HepG2 (cell line): ENCODE data around the gene TH. TPM values are rescaled to one million over a fixed set of nuclear protein-coding genes. Genes with fewer than 3 reads are reported as not detected.

Experiments
- AKAP8 ChIP-seq: sonication (generic); formaldehyde crosslinking; IDR thresholded peaks from 2 replicates; pipeline ENCODE4 v1.5.1; 2020; ENCODE audit warnings: mild to moderate bottlenecking, missing genetic modification reagents
- CHD4 ChIP-seq: fragments of 200-600 bp; sonication (generic); IDR thresholded peaks from 2 replicates; pipeline ENCODE4 v1.7.0; 2017; ENCODE audit warnings: mild to moderate bottlenecking, low read length, borderline replicate concordance
- FIP1L1 ChIP-seq: fragments of 200-400 bp; formaldehyde crosslinking; IDR thresholded peaks from 2 replicates; pipeline ENCODE4 v1.6.1; 2018; ENCODE audit warnings: low read depth, mild to moderate bottlenecking, low read length, moderate library complexity, borderline replicate concordance; ENCODE audit not compliant: insufficient read depth
- IRF2 ChIP-seq: IDR thresholded peaks from 2 replicates; pipeline ENCODE4 v1.6.1; 2018; ENCODE audit warnings: missing genetic modification reagents, missing compliant biosample characterization
- KAT8 ChIP-seq: IDR thresholded peaks from 2 replicates; pipeline ENCODE4 v1.6.1; 2016; ENCODE audit warnings: missing genetic modification reagents, missing compliant biosample characterization
- KDM3A ChIP-seq: IDR thresholded peaks from 2 replicates; pipeline ENCODE4 v1.6.1; 2018; ENCODE audit warnings: low read depth, missing compliant biosample characterization
- MTA1 ChIP-seq: sonication (generic); formaldehyde crosslinking; IDR thresholded peaks from 2 replicates; pipeline ENCODE4 v1.4.0; 2020; ENCODE audit warnings: missing genetic modification reagents, mild to moderate bottlenecking, borderline replicate concordance
- MXD1 ChIP-seq: sonication (generic); formaldehyde crosslinking; IDR thresholded peaks from 2 replicates; pipeline ENCODE4 v1.4.0; 2020; ENCODE audit warnings: mild to moderate bottlenecking, missing genetic modification reagents
- NFAT5 ChIP-seq: sonication (generic); formaldehyde crosslinking; IDR thresholded peaks from 2 replicates; pipeline ENCODE4 v1.4.0; 2020; ENCODE audit warnings: missing genetic modification reagents
- NFATC3 ChIP-seq: sonication (generic); formaldehyde crosslinking; IDR thresholded peaks from 2 replicates; pipeline ENCODE4 v1.5.1; 2020; ENCODE audit warnings: mild to moderate bottlenecking, missing genetic modification reagents
- NFE2L2 ChIP-seq: fragments of 150-350 bp; IDR thresholded peaks from 2 replicates; pipeline ENCODE4 v1.6.1; 2014; ENCODE audit warnings: low read length
- RARG ChIP-seq: sonication (generic); formaldehyde crosslinking; IDR thresholded peaks from 2 replicates; pipeline ENCODE4 v1.4.0; 2020; ENCODE audit warnings: low read depth, mild to moderate bottlenecking, missing genetic modification reagents
- TAF1 ChIP-seq: sonication (generic); formaldehyde crosslinking; IDR thresholded peaks from 2 replicates; pipeline ENCODE4 v1.4.0; 2020; ENCODE audit warnings: missing genetic modification reagents
- U2AF1 ChIP-seq: fragments of 200-400 bp; formaldehyde crosslinking; optimal IDR thresholded peaks from 2 replicates; pipeline ENCODE3; 2017; ENCODE audit warnings: mild to moderate bottlenecking, low read depth, low read length
- ZKSCAN8 ChIP-seq: IDR thresholded peaks from 2 replicates; pipeline ENCODE4 v1.6.1; 2016; ENCODE audit warnings: borderline replicate concordance, missing genetic modification reagents, missing compliant biosample characterization
- ZNF101 ChIP-seq: sonication (generic); formaldehyde crosslinking; IDR thresholded peaks from 2 replicates; pipeline ENCODE4 v1.4.0; 2020; ENCODE audit warnings: mild to moderate bottlenecking, low read depth, missing genetic modification reagents, borderline replicate concordance
- ZNF20 ChIP-seq: sonication (generic); formaldehyde crosslinking; IDR thresholded peaks from 2 replicates; pipeline ENCODE4 v1.4.0; 2020; ENCODE audit warnings: mild to moderate bottlenecking, moderate library complexity, missing genetic modification reagents
- ZNF253 ChIP-seq: sonication (generic); formaldehyde crosslinking; IDR thresholded peaks from 2 replicates; pipeline ENCODE4 v1.8.0; 2022; ENCODE audit warnings: mild to moderate bottlenecking, missing genetic modification reagents, borderline replicate concordance
- ZNF292 ChIP-seq: sonication (generic); formaldehyde crosslinking; IDR thresholded peaks from 2 replicates; pipeline ENCODE4 v1.8.1; 2022; ENCODE audit warnings: mild to moderate bottlenecking, low read depth, missing genetic modification reagents, borderline replicate concordance
- ZNF331 ChIP-seq: sonication (generic); formaldehyde crosslinking; IDR thresholded peaks from 2 replicates; pipeline ENCODE4 v1.4.0; 2020; ENCODE audit warnings: missing genetic modification reagents
- ZNF614 ChIP-seq: IDR thresholded peaks from 2 replicates; pipeline ENCODE4 v1.6.1; 2018; ENCODE audit warnings: missing biosample characterization, missing genetic modification reagents, inconsistent platforms, borderline replicate concordance
- ZNF713 ChIP-seq: sonication (generic); formaldehyde crosslinking; IDR thresholded peaks from 2 replicates; pipeline ENCODE4 v1.4.0; 2020; ENCODE audit warnings: mild to moderate bottlenecking, missing genetic modification reagents
- ZNF782 ChIP-seq: sonication (generic); formaldehyde crosslinking; IDR thresholded peaks from 2 replicates; pipeline ENCODE4 v1.4.0; 2020; ENCODE audit warnings: missing genetic modification reagents, mild to moderate bottlenecking, borderline replicate concordance
- ZNF841 ChIP-seq: sonication (generic); formaldehyde crosslinking; IDR thresholded peaks from 2 replicates; pipeline ENCODE4 v1.8.1; 2023; ENCODE audit warnings: missing genetic modification reagents, borderline replicate concordance
- ZSCAN29 ChIP-seq: sonication (generic); formaldehyde crosslinking; conservative IDR thresholded peaks from 2 replicates; pipeline ENCODE4 v1.4.0; 2020; ENCODE audit warnings: mild to moderate bottlenecking, missing genetic modification reagents
- polyA plus RNA-seq, 8 experiments: library from polyadenylated mRNA; depleted of rRNA in 3 of 8; stranded (reverse) in 7 of 8; unstranded in 1 of 8; fragments of >200 nt; fragmentation: Illumina TruSeq in 4 of 8; extraction: Trizol in 4 of 8; gene quantifications; 2 replicates each; pipeline versions ENCODE4 v1.2.1 to v1.2.3, GENCODE V29; 2011 to 2016; ENCODE audit warnings: low read depth in 4 of 8, missing spikeins in 1 of 8, mixed read lengths in 1 of 8; ENCODE audit not compliant: insufficient read depth in 1 of 8
- total RNA-seq, 5 experiments: library from RNA; depleted of rRNA; stranded (reverse); fragments of >200 nt; fragmentation: Illumina TruSeq; extraction: Trizol; gene quantifications; 2 replicates each; pipeline ENCODE4 v1.2.3, GENCODE V29; 2016; ENCODE audit warnings: low read depth in 1 of 5

The TH gene
- total and polyA plus RNA-seq, 2 of the 13 experiments (the other 11 are each of a cell fraction or from before 2014, with no cell fraction given) = 0.36 TPM; not detected in 1

GRCh38 chr11:2211113-2211971 is 39.7 kb upstream of the TH start (continued):
- TF ChIP-seq ZNF713 (CRISPR knock-in tag) (0 out of 2 replicates have a peak, but pooled peaks have one; percentile 79), ZSCAN29 (CRISPR knock-in tag) (0 out of 2 replicates have a peak, but pooled peaks have one; percentile 65), RARG (no peak), ZNF331 (peak; percentile 93), AKAP8 (CRISPR knock-in tag) (no peak), FIP1L1 (peak; percentile 27; the same call in 1 of the 2 replicates), ZNF292 (CRISPR knock-in tag) (peak; percentile 93), ZNF782 (CRISPR knock-in tag) (no peak), TAF1 (peak; percentile 66; the same call in 1 of the 2 replicates), NFATC3 (no peak), ZNF614 (peak; percentile 96; the same call in 1 of the 2 replicates), ZNF20 (CRISPR knock-in tag) (no peak), U2AF1 (peak; percentile 99), MXD1 (CRISPR knock-in tag) (peak; percentile 35; the same call in 1 of the 2 replicates), NFE2L2 (no peak), KAT8 (CRISPR knock-in tag) (peak; percentile 89), NFAT5 (CRISPR knock-in tag) (no peak), ZNF841 (CRISPR knock-in tag) (no peak), KDM3A (CRISPR knock-in tag) (peak; percentile 95), ZNF253 (CRISPR knock-in tag) (no peak), IRF2 (peak; percentile 83), MTA1 (CRISPR knock-in tag) (peak; percentile 81), ZKSCAN8 (peak; percentile 95), ZNF101 (CRISPR knock-in tag) (no peak), CHD4 (peak; percentile 54; the same call in 1 of the 2 replicates)
